ENCODE results near the gene IGF2R.

IGF2R gene

GRCh38 chr6:160142115-160142715, 173.3 kb downstream of the IGF2R start:
- no peak for DNase-seq (ENCODE audit: low read depth)
- TF ChIP-seq, protein P1, sequence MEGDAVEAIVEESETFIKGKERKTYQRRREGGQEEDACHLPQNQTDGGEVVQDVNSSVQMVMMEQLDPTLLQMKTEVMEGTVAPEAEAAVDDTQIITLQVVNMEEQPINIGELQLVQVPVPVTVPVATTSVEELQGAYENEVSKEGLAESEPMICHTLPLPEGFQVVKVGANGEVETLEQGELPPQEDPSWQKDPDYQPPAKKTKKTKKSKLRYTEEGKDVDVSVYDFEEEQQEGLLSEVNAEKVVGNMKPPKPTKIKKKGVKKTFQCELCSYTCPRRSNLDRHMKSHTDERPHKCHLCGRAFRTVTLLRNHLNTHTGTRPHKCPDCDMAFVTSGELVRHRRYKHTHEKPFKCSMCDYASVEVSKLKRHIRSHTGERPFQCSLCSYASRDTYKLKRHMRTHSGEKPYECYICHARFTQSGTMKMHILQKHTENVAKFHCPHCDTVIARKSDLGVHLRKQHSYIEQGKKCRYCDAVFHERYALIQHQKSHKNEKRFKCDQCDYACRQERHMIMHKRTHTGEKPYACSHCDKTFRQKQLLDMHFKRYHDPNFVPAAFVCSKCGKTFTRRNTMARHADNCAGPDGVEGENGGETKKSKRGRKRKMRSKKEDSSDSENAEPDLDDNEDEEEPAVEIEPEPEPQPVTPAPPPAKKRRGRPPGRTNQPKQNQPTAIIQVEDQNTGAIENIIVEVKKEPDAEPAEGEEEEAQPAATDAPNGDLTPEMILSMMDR (IDR thresholded peaks at IDR 0.05; ENCODE audit: low read depth, low read length, missing control alignments): no peak
- no peak overlapping the region for H3K4me3 ChIP-seq (ENCODE audit: low read depth, low read length)

- TF ChIP-seq, protein P1 (IDR thresholded peaks at IDR 0.05; ENCODE audit: low read depth, low read length, missing control alignments): no peak
- DNase-seq (ENCODE audit: low read depth): no peak
- no peak overlapping the region for H3K4me3 ChIP-seq (ENCODE audit: low read depth, low read length)
Observed at GRCh38 chr6:160146454-160147145, 177.7 kb downstream of the IGF2R start.

- no peak overlapping the region for H3K4me3 ChIP-seq (ENCODE audit: low read depth, low read length)
- DNase-seq (ENCODE audit: low read depth): no peak
- TF ChIP-seq, protein P1 (IDR thresholded peaks at IDR 0.05; ENCODE audit: low read depth, low read length, missing control alignments): no peak
Observed at GRCh38 chr6:160147146-160147536, 178.3 kb downstream of the IGF2R start.

GRCh38 chr6:160154471-160154870, 185.6 kb downstream of the IGF2R start:
- no peak for DNase-seq (ENCODE audit: low read depth)
- TF ChIP-seq, protein P1 (IDR thresholded peaks at IDR 0.05; ENCODE audit: low read depth, low read length, missing control alignments): no peak
- H3K4me3 ChIP-seq (ENCODE audit: low read depth, low read length): no peak overlapping the region

- DNase-seq (ENCODE audit: low read depth): no peak
- TF ChIP-seq, protein P1 (IDR thresholded peaks at IDR 0.05; ENCODE audit: low read depth, low read length, missing control alignments): no peak
- no peak overlapping the region for H3K4me3 ChIP-seq (ENCODE audit: low read depth, low read length)
Observed at GRCh38 chr6:160156842-160157241, 188.0 kb downstream of the IGF2R start.

DNA sequence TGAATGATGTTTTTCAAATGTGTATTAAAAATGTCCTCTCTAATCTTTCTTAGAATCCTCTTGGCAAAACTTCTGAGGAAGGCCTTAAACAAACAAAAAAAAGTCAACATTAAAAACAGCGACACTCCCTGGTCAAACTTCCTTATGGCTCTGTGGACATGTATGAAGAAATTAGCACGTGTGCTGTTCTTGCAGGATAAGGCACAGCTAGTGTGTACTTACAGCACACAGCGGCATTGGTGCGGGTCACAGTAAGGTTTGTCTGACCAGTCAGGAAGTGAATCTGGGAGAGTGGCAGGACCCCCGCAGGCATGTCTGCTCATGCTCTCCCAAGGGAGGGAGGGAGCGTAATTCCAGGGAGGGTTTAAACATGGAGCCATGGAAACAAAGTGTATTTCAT, 191.6 kb downstream of the IGF2R start:
- H3K4me3 ChIP-seq (ENCODE audit: low read depth, low read length): no peak overlapping the region
- TF ChIP-seq, protein P1 (IDR thresholded peaks at IDR 0.05; ENCODE audit: low read depth, low read length, missing control alignments): no peak
- no peak for DNase-seq (ENCODE audit: low read depth)

Data from GM12864 (cell line).